SK-N-SH (cell line): ENCODE results near the gene RANBP9. TPM values are rescaled to one million over a fixed set of nuclear protein-coding genes. Genes with fewer than 3 reads are reported as not detected.

Experiments
- CTCF ChIA-PET: fragments of 300-600, 350-600 bp; formaldehyde crosslinking; extraction: SDS; loops from one replicate; lab custom pipeline; 2021; lab: Yijun Ruan, JAX
- POLR2A ChIA-PET: fragments of 350-600 bp; sonication (Branson Sonifier 250); formaldehyde crosslinking; extraction: SDS; loops from one replicate; lab custom pipeline; 2020; ENCODE audit warnings: antibody characterized with exemption, inconsistent platforms; lab: Yijun Ruan, JAX
- DNase-seq: peaks from one replicate; pipeline ENCODE4 v3.0.0; 2012
- H2AFZ ChIP-seq: fragments of 200-600 bp; sonication (generic); 2 replicates; pipeline ENCODE4 v1.8.1; 2016; ENCODE audit warnings: antibody characterized with exemption, mild to moderate bottlenecking, low read depth
- H3F3A ChIP-seq: fragments of 200-600 bp; sonication (generic); replicated peaks from 2 replicates; pipeline ENCODE3; 2016; ENCODE audit warnings: antibody characterized with exemption, mild to moderate bottlenecking; ENCODE audit not compliant: insufficient read depth
- H3K27ac ChIP-seq, 2 experiments: fragments of 200-500 bp in 1 of 2; fragments of 200-600 bp in 1 of 2; sonication (Bioruptor generic) in 1 of 2; sonication (generic), shearing (Covaris generic) in 1 of 2; 2 replicates each; pipeline versions ENCODE4 v1.5.1 to v1.6.1; 2014 to 2016; ENCODE audit warnings: low read depth in 2 of 2, inconsistent platforms in 1 of 2, low read length in 1 of 2, mild to moderate bottlenecking in 1 of 2, mixed read lengths in 1 of 2
- H3K27me3 ChIP-seq: fragments of 200-600 bp; sonication (generic), shearing (Covaris generic); 2 replicates; pipeline ENCODE4 v1.6.1; 2016; ENCODE audit warnings: mixed run types; ENCODE audit not compliant: insufficient read depth
- H3K36me3 ChIP-seq, 2 experiments: fragments of 200-500 bp in 1 of 2; fragments of 200-600 bp in 1 of 2; sonication (Bioruptor generic) in 1 of 2; sonication (generic) in 1 of 2; replicated peaks in 1 of 2; 2 replicates each; pipeline versions ENCODE3 to v1.5.1; 2014 to 2016; ENCODE audit warnings: low read length in 1 of 2, mild to moderate bottlenecking in 1 of 2; ENCODE audit not compliant: insufficient read depth in 2 of 2, control insufficient read depth in 1 of 2
- H3K4me1 ChIP-seq, 2 experiments: fragments of 200-500 bp in 1 of 2; fragments of 200-600 bp in 1 of 2; sonication (Bioruptor generic) in 1 of 2; sonication (generic), shearing (Covaris generic) in 1 of 2; 2 replicates each; pipeline versions ENCODE4 v1.5.1 to v1.6.1; 2014 to 2016; ENCODE audit warnings: low read depth in 1 of 2, low read length in 1 of 2, mixed run types in 1 of 2; ENCODE audit not compliant: insufficient read depth in 2 of 2, control insufficient read depth in 1 of 2
- H3K4me2 ChIP-seq: fragments of 200-600 bp; sonication (generic), shearing (Covaris generic); 2 replicates; pipeline ENCODE4 v1.6.1; 2017; ENCODE audit warnings: mixed run types
- H3K4me3 ChIP-seq, 2 experiments: fragments of 200-500 bp in 1 of 2; fragments of 200-600 bp in 1 of 2; sonication (Bioruptor generic) in 1 of 2; sonication (generic), shearing (Covaris generic) in 1 of 2; 2 replicates each; pipeline versions ENCODE4 v1.5.1 to v1.8.1; 2014 to 2016; ENCODE audit warnings: low read depth in 2 of 2, inconsistent platforms in 1 of 2, low read length in 1 of 2, mild to moderate bottlenecking in 1 of 2, mixed read lengths in 1 of 2, moderate library complexity in 1 of 2
- H3K79me2 ChIP-seq: fragments of 200-600 bp; sonication (generic); 2 replicates; pipeline ENCODE4 v1.8.1; 2017; ENCODE audit warnings: mild to moderate bottlenecking; ENCODE audit not compliant: insufficient read depth
- H3K9ac ChIP-seq: fragments of 200-600 bp; sonication (generic); 2 replicates; pipeline ENCODE4 v1.6.1; 2017; ENCODE audit warnings: mixed run types
- H3K9me2 ChIP-seq: fragments of 200-600 bp; sonication (generic); 2 replicates; pipeline ENCODE4 v1.6.1; 2017; ENCODE audit warnings: mixed run types
- H3K9me3 ChIP-seq: fragments of 200-600 bp; sonication (generic); 2 replicates; pipeline ENCODE4 v1.6.1; 2017; ENCODE audit warnings: mixed run types, mild to moderate bottlenecking, moderate library complexity
- H4K20me1 ChIP-seq: fragments of 200-600 bp; sonication (generic); 2 replicates; pipeline ENCODE4 v1.6.1; 2017; ENCODE audit warnings: mild to moderate bottlenecking, mixed run types; ENCODE audit not compliant: insufficient read depth
- CHD2 ChIP-seq: fragments of 150-350 bp; IDR thresholded peaks from 2 replicates; pipeline ENCODE4 v1.6.1; 2018; ENCODE audit warnings: low read length; ENCODE audit not compliant: partially characterized antibody
- ELF1 ChIP-seq: IDR thresholded peaks from 2 replicates; pipeline ENCODE4 v1.4.0; 2012
- EP300 ChIP-seq, 2 experiments: IDR thresholded peaks; 2 replicates each; pipeline versions ENCODE4 v1.4.0 to v1.6.1; 2012; ENCODE audit warnings: borderline replicate concordance in 1 of 2, low read depth in 1 of 2, low read length in 1 of 2
- FOXM1 ChIP-seq: IDR thresholded peaks from 2 replicates; pipeline ENCODE4 v1.4.0; 2012; ENCODE audit warnings: low read depth, mild to moderate bottlenecking
- MEF2A ChIP-seq: IDR thresholded peaks from 2 replicates; pipeline ENCODE4 v1.4.0; 2012; ENCODE audit warnings: low read depth, borderline replicate concordance
- RCOR1 ChIP-seq: fragments of 150-350 bp; IDR thresholded peaks from 2 replicates; pipeline ENCODE4 v1.6.1; 2017; ENCODE audit warnings: antibody characterized with exemption, low read length
- RFX5 ChIP-seq: IDR thresholded peaks from 2 replicates; pipeline ENCODE4 v1.6.1; 2012; ENCODE audit warnings: mild to moderate bottlenecking, improper control_type of control experiment, low read length
- SMC3 ChIP-seq: IDR thresholded peaks from 2 replicates; pipeline ENCODE4 v1.6.1; 2012; ENCODE audit warnings: low read depth, low read length, improper control_type of control experiment
- TAF1 ChIP-seq: IDR thresholded peaks from 2 replicates; pipeline ENCODE4 v1.6.1; 2012; ENCODE audit warnings: low read depth, mild to moderate bottlenecking, low read length, moderate library complexity, borderline replicate concordance
- TCF12 ChIP-seq: IDR thresholded peaks from 2 replicates; pipeline ENCODE4 v1.4.0; 2012
- TEAD4 ChIP-seq: IDR thresholded peaks from 2 replicates; pipeline ENCODE4 v1.4.0; 2012; ENCODE audit warnings: mild to moderate bottlenecking, borderline replicate concordance; ENCODE audit not compliant: insufficient read depth
- WGBS: methylation state at CpG from one replicate; pipeline ENCODE4 v1.1.6; 2017; ENCODE audit warnings: low lambda C conversion rate; 5-methylcytosine and 5-hydroxymethylcytosine counted together
- polyA plus RNA-seq, 3 experiments: library from polyadenylated mRNA; depleted of rRNA; stranded (reverse); fragments of >200 nt; gene quantifications; 2 replicates each; pipeline ENCODE4 v1.2.3, GENCODE V29; 2012
- TF ChIP-seq, protein P1 (sequence below): fragments of 150-350 bp; IDR thresholded peaks from 2 replicates; pipeline ENCODE4 v1.6.1; 2017; ENCODE audit warnings: antibody characterized with exemption, low read length, low read depth, borderline replicate concordance

Gene RANBP9
- polyA plus RNA-seq, 1 of the 3 experiments (the other 2 are of a cell fraction) = 20.4 TPM

DNA sequence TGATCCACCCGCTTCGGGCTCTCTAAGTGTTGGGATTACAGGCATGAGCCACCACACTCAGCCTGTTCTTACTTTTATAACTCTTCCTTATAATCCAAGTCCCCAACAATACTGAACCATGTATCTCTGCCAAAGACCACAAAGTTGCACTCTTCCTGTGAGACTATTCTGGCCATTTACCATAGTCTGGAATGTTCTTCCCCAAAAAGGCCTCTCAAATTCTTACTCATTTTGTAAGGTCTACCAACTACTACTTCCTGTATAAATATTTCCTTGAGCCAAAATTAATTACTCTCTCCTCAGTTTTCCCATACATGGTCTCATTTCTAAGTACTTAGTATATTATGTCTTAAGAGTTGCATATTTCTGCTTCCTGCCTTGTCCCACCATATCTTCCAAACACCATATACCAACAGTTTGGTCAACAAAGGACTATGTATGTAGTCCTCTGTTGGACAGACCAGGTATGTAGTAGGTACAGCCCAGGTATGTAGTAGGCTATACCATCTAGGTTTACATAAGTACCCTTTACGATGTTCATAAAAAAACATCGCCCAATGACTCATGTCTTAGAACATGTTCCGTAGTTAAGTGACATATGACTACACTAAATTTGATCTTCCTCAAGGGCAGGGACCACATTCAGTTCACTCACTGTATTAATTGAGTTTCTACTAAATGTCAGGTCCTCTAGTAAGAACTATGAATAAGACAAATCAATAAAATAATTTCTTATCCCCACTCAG is 22.0 kb downstream of the RANBP9 start:
- Histone ChIP-seq H3K4me3 (no peak overlapping the region), H3K79me2 (peaks cover 92% of the 10 kb centered on the region), H3K9ac (no peak overlapping the region), H3K36me3 (peaks cover 2 to 26% of the 10 kb centered on the region in 2 experiments), H3F3A (peaks cover 11% of the 10 kb centered on the region), H4K20me1 (peaks cover 29% of the 10 kb centered on the region), H3K9me3 (no peaks in the 10 kb centered on the region), H2AFZ (no peak overlapping the region), H3K4me2 (no peak overlapping the region), H3K27me3 (no peaks in the 10 kb centered on the region), H3K9me2 (no peaks in the 10 kb centered on the region), H3K4me1 (peaks cover 0 to 5% of the 10 kb centered on the region in 2 experiments; a peak in 1 of 4 replicates)
- no peak for DNase-seq
- WGBS = 97% methylated on average over 5 of the region's 5 CpGs
- POLR2A ChIA-PET = no interaction called here
- CTCF ChIA-PET = interaction anchor here (0.7 kb wide), 1 partner anchor 9 kb away, joined by 3 read pairs; no protein-coding TSS in a partner anchor
- no peak for TF ChIP-seq RFX5
- no peak for TF ChIP-seq TEAD4
- TF ChIP-seq, all 33 proteins: peak for 0
- no peak overlapping the region for H3K27ac ChIP-seq

DNA sequence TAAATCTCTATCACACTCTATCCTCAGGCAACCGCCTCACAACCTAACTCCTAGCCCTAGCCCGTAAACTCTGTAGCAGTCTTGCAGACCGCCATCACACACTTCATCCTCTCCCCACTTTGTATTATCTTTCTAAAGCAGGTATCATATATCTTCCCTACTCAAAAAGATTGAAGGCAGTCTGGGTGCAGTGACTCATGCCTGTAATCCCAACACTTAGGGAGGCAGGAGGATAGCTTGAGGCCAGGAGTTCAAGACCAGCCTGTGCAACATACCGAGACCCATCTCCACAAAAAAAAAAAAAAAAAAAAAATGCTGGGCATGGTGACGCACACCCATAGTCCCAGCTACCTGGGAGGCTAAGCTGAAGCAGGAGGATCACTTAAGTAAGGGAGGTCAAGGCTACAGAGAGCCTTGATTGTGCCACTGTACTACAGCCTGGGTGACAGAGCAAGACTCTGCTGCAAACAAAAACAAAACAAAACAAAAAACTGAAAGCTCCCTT is 22.9 kb downstream of the RANBP9 start:
- peaks cover 0 to 25% of the 10 kb centered on the region in 2 experiments for H3K36me3 ChIP-seq
- H3K9me2 ChIP-seq = no peaks in the 10 kb centered on the region
- no peak overlapping the region for H3K27ac ChIP-seq
- peaks cover 92% of the 10 kb centered on the region for H3K79me2 ChIP-seq
- H3K4me2 ChIP-seq = no peak overlapping the region
- H4K20me1 ChIP-seq = peaks cover 32% of the 10 kb centered on the region
- DNase-seq = no peak
- no peak overlapping the region for H3K4me3 ChIP-seq
- H3K9me3 ChIP-seq = no peaks in the 10 kb centered on the region
- peaks cover 0 to 4% of the 10 kb centered on the region in 2 experiments; a peak in 1 of 4 replicates for H3K4me1 ChIP-seq
- no peak overlapping the region for H2AFZ ChIP-seq
- H3K27me3 ChIP-seq = no peaks in the 10 kb centered on the region
- ChIA-PET POLR2A (no interaction called here), CTCF (no interaction called here)
- WGBS = 98% methylated on average over 5 of the region's 5 CpGs
- H3K9ac ChIP-seq = no peak overlapping the region
- peaks cover 9% of the 10 kb centered on the region for H3F3A ChIP-seq
- TF ChIP-seq, protein P1, sequence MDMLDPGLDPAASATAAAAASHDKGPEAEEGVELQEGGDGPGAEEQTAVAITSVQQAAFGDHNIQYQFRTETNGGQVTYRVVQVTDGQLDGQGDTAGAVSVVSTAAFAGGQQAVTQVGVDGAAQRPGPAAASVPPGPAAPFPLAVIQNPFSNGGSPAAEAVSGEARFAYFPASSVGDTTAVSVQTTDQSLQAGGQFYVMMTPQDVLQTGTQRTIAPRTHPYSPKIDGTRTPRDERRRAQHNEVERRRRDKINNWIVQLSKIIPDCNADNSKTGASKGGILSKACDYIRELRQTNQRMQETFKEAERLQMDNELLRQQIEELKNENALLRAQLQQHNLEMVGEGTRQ = no peak
- no peak for TF ChIP-seq FOXM1
- TF ChIP-seq CHD2 = no peak
- TF ChIP-seq SMC3 = no peak
- no peak for TF ChIP-seq ELF1
- TF ChIP-seq TAF1 = no peak
- TF ChIP-seq TEAD4 = no peak
- TF ChIP-seq EP300 (IDR thresholded peaks at IDR 0.05; ENCODE audit: borderline replicate concordance in 1 of 2, low read depth in 1 of 2, low read length in 1 of 2) = no peak
- no peak for TF ChIP-seq MEF2A
- TF ChIP-seq TCF12 = no peak
- no peak for TF ChIP-seq RCOR1
